NCI-H2107 treated with DMSO at 0.1 percent for 48 hours (cell line): ENCODE measurements around the gene SHH.
"Not testable (repeated sequence)": the region's sequence is repeated elsewhere in the genome, so short reads cannot be mapped to it uniquely, and the experiment has no call there.

Experiments used
- DNase-seq: peaks from one replicate; lab custom pipeline; 2025; ENCODE audit not compliant: unreplicated experiment; lab: John Stamatoyannopoulos, UW

Gene SHH

DNA sequence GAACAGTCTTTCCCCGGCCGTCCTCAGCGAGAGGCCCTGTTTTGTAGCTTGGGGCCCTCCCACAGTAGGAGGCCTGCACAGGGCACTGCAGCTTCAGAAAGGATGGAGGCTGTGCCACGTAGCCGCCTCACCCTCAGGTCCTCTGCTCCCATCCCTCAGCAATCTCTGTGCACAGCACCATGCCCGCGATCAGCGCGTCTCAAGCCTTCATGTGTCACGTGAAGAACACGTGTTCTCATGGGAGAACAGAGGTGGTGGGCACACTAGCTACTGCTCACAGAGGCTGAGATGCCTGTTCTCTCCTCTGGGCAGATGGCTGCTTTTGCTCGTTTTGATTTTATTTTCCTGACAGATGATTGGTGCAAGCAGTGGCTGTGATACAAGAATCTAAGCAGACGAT is 8.5 kb upstream of the SHH start:
- no peak for DNase-seq

GRCh38 chr7:155820246-155820645 is 8.0 kb upstream of the SHH start:
- DNase-seq: no peak

DNA sequence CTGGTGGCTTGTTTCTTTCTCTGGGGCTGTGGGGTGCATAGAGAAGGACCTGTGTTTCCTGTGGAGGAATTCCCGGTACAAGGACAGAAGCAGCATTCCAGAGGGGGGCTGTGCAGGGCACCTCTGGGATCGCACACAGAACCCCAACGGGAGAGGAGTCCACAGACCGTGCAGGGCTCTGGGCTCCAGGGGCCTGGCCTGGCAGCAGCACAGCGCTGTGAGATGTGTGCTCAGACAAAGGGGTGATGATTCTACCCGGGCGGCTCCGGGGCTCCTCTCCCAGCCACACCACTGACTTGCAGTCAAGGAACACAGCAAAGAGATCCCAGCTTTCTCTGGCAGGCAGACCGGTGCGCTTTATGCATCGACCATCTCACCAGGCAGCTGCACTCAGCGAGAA is 6.9 kb upstream of the SHH start:
- no peak for DNase-seq

- no peak for DNase-seq
These were observed 6.5 kb upstream of the SHH start for GRCh38 chr7:155818820-155819168.

DNA sequence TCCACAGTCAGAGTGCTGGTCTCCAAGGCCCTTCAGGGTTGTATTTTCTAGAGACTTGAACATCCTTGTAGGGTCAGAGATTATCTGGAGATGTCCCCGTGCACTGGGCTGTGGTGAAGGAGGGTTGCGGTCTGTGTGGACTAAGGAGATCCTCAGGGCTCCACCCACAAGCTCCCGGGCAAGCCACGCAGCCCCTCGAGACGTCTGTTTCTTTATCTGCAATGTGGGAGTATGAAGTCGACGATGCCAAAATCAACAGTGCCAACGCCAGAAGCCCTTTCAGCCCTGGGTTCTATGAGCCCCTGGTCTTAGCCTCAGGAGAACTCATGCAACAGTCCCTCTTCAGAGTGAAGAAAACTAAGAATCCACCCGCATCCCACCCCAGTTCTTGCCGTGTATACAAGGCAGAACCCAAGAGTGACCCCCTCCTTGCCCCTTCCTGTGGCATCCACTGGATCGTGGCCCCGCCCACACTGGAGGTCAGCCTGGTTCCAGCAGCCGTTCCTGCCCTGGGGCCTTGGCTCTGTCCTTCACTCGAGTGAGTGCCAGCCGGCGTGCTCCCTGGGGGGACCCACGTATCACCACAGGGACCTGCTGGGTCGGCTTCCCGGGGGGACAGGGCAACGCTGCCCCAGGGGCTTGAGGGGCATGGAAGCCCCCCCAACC is 6.0 kb upstream of the SHH start:
- no peak for DNase-seq

GRCh38 chr7:155817515-155817914 is 5.3 kb upstream of the SHH start:
- not testable (repeated sequence) for DNase-seq

DNA sequence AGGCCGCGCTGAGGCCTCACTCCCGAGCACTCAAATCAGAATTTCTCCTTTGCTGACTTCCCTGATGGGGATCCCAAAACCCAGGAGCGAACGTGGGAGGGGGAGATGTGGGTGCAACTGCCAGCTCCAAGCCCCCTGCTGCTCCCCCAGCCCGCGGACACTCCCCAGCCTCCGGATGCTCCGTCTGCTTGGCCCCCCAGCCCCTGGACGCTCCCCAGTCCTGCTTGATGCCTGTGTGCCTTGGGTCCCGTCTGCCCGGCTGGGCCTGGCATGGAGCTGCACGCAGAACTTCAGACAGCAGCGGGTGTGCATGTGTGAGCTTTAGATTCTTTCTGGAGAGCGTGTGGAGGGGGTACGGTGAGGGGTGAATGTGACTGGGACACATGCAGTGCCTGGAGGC is 4.7 kb upstream of the SHH start:
- DNase-seq: no peak

DNA sequence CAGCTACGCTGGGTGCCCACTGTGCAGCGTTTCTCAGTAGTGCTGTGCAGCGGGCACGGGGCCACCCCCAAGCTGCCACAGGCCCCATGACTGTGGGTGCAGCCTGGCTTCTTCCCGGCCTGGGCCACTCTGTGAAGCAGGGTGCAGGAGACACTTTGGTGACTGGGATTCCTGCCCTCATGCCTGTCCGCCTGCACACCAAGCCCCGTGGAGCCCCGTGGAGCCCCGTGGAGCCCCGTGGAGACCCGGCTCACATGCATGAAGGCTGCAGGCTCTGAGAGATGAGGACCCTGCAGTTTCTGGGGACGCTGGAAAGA is 3.9 kb upstream of the SHH start:
- DNase-seq: no peak

GRCh38 chr7:155815332-155816191 is 3.3 kb upstream of the SHH start:
- no peak for DNase-seq

DNA sequence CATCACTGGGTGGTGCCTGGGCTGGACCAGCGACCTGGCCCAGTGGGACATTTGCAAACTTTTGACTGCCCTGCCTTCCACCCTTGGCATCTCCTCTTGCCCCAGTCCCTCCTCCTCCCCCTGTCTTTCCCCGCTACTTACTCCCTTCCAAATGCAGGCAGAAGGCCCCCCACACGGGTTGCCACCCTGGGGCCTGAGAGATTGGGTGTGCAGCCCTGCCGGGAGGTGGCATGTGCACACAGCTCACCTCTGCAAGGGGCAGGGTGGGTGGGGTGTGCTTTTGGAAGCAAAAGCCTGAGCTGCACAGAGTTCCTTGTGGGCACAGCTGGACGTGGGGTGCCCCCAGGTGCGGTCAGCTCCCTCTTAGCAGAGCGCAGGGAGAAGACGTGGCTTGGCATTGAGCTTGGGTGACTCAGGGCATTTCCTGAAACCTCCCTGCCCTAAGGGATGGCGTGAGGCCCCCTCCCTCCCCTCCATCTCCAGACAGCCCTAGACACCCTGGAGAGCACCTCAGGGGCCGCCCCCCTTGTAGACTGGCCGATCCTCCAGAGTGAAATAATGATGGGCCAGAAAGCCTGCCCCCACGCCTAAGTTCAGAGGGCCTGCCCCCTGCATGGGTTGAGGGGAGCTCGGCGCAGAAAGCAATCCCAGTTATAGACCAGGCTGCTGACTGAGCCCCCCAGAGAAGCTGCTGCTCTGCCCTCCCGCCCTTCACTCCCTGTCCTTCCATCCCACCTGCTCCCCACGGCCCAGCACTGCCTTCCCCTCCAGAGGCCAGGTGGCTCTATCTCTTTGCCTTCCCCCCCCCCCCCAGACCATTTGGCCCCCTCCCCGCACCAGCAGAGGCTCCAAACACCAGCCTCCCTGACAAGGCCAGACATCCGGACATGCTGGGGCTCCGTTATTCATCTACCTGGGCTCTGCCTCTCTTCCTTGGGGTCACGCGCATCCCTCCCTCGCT is 2.3 kb upstream of the SHH start:
- DNase-seq: no peak

GRCh38 chr7:155813546-155814315 is 1.5 kb upstream of the SHH start:
- DNase-seq: no peak

DNA sequence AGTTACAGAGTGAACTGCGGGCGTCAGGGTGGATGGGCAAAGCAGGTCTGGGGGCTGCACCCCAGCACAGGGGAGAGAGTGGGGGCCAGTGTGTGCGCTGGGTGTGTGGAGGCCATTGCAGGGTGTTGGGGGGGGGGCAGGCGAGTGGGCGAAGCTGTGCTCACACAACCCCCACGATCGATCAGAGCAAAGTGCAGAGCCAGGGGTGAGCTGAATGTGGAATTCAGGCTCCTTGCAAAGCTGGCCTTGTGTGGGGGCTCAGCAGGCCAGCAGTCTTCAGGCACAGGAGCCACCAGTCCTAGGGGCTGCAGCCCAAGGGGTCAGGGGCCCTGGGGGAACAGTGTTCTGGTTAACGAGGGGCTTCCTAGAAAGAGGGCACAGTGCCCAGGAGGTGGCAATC is 862 bp upstream of the SHH start:
- no peak for DNase-seq

GRCh38 chr7:155811560-155811894 is 736 bp downstream of the SHH start:
- no peak for DNase-seq

- DNase-seq: no peak
These were observed 1.3 kb downstream of the SHH start for GRCh38 chr7:155810770-155811559.

DNA sequence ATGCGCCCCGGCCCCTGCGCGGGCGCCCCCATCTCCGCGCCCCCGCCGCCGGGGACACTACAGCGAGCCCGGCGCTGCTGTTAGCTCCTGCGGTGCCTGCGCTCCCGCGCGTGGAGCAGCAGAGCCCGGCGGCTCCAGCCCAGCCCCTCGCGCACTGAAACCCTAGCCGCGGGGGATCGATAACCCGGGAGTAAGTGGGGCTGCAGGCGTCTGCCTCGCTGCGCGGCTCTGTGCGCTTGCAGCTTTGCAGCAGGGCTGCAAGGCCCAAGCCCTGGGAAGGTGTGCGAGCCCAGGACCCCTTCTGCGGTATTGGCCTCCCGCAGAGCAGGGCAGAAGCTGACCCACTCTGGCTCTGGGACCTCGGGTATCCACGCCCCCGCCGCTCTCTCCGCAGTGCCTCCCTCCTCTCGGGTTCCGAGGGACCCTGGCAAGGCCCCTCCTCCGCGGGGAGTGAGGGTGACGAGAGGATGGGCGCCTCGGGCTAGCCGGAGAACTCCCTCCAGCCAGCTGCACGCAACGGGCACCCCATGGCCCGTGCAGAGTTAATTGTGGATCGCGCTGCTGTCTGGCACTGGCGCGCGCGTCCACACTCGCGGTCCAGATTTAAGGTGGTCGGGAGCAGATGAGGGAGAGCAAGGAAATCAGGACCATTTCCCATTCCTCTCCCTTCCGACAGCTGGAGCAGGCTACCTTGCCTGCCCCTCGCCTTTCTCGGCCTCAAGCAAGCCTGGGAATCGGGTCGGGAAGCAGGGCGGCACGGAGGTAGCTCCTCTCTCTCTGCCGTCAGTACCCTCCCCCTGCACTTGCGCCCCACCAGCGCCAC is 2.1 kb downstream of the SHH start:
- DNase-seq: no peak

GRCh38 chr7:155809332-155809946 is 2.8 kb downstream of the SHH start:
- no peak for DNase-seq

DNA sequence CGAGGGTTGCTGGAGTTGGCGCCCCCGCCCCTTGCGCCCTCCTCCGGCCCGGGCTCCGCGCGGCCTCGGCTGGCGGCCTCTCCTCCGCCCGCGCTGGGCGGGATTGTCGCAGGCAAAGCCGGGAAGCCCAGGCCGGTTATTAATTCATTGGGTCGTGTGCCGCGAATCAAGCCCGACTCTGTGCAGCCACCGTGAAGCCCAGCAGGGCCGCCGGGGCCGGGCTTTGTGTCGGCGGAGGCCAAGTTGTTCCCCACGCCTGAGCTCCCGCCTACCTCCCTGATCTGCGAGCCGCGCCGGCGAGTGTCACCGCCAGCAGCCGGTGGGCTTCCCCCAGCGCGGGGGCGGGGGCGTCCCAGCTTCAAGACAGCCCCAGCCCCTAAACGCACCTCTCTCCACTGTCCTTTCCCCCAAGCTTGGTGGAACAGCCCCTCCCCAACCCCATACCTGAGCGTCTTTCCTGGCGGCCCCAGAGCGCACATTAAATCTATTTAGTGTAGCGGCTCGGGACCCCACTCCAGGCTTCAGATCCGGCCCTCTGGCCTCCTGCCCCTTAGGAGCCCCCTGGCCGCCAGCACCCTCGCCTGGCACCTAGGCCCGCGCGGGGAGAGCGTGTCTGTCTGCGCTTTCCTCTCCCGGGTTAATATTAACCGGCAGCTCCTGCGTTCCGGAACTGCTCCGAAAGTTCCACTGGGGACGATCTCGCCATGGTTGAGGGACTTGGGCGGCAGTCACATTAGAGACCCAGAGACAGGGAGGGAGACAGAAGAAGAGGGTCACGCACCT is 3.5 kb downstream of the SHH start:
- DNase-seq: no peak
